ENCODE results near the gene CHN1.

The CHN1 gene

GRCh38 chr2:174878537-174879147 lies 126.5 kb downstream of the CHN1 start:
- in situ Hi-C loops (cut with MboI; ENCODE audit: low sequenced_read_pairs): no loop called here

- in situ Hi-C loops (cut with MboI; ENCODE audit: low sequenced_read_pairs): no loop called here
These were observed 127.4 kb downstream of the CHN1 start for GRCh38 chr2:174877751-174878150.

GRCh38 chr2:174877301-174877700 lies 127.9 kb downstream of the CHN1 start:
- in situ Hi-C loops (cut with MboI; ENCODE audit: low sequenced_read_pairs): no loop called here

- in situ Hi-C loops (cut with MboI; ENCODE audit: low sequenced_read_pairs): no loop called here
These were observed 131.1 kb downstream of the CHN1 start for GRCh38 chr2:174874085-174874484.

GRCh38 chr2:174873471-174873870 lies 131.7 kb downstream of the CHN1 start:
- in situ Hi-C loops (cut with MboI; ENCODE audit: low sequenced_read_pairs): no loop called here

- in situ Hi-C loops (cut with MboI; ENCODE audit: low sequenced_read_pairs): no loop called here
These were observed 134.4 kb downstream of the CHN1 start for GRCh38 chr2:174870787-174871186.

- in situ Hi-C loops (cut with MboI; ENCODE audit: low sequenced_read_pairs): no loop called here
These were observed 136.3 kb downstream of the CHN1 start for GRCh38 chr2:174868878-174869277.

- in situ Hi-C loops (cut with MboI; ENCODE audit: low sequenced_read_pairs): no loop called here
These were observed 138.8 kb downstream of the CHN1 start for GRCh38 chr2:174866421-174866820.

- in situ Hi-C loops (cut with MboI; ENCODE audit: low sequenced_read_pairs): no loop called here
These were observed 142.0 kb downstream of the CHN1 start for GRCh38 chr2:174863183-174863582.

- in situ Hi-C loops (cut with MboI; ENCODE audit: low sequenced_read_pairs): no loop called here
These were observed 145.5 kb downstream of the CHN1 start for GRCh38 chr2:174859563-174860169.

GRCh38 chr2:174858745-174859144 lies 146.4 kb downstream of the CHN1 start:
- in situ Hi-C loops (cut with MboI; ENCODE audit: low sequenced_read_pairs): no loop called here

GRCh38 chr2:174856447-174856846 lies 148.7 kb downstream of the CHN1 start:
- in situ Hi-C loops (cut with MboI; ENCODE audit: low sequenced_read_pairs): no loop called here

GRCh38 chr2:174846941-174847938 lies 157.9 kb downstream of the CHN1 start:
- in situ Hi-C loops (cut with MboI; ENCODE audit: low sequenced_read_pairs): no loop called here

GRCh38 chr2:174846218-174846617 lies 159.0 kb downstream of the CHN1 start:
- in situ Hi-C loops (cut with MboI; ENCODE audit: low sequenced_read_pairs): no loop called here

- in situ Hi-C loops (cut with MboI; ENCODE audit: low sequenced_read_pairs): no loop called here
These were observed 160.9 kb downstream of the CHN1 start for GRCh38 chr2:174844295-174844708.

- in situ Hi-C loops (cut with MboI; ENCODE audit: low sequenced_read_pairs): no loop called here
These were observed 162.7 kb downstream of the CHN1 start for GRCh38 chr2:174842496-174842895.

- in situ Hi-C loops (cut with MboI; ENCODE audit: low sequenced_read_pairs): no loop called here
These were observed 163.2 kb downstream of the CHN1 start for GRCh38 chr2:174841936-174842335.

GRCh38 chr2:174841350-174841749 lies 163.8 kb downstream of the CHN1 start:
- in situ Hi-C loops (cut with MboI; ENCODE audit: low sequenced_read_pairs): no loop called here

GRCh38 chr2:174840436-174840835 lies 164.7 kb downstream of the CHN1 start:
- in situ Hi-C loops (cut with MboI; ENCODE audit: low sequenced_read_pairs): no loop called here

GRCh38 chr2:174839662-174840061 lies 165.5 kb downstream of the CHN1 start:
- in situ Hi-C loops (cut with MboI; ENCODE audit: low sequenced_read_pairs): no loop called here

GRCh38 chr2:174836995-174837390 lies 168.2 kb downstream of the CHN1 start:
- in situ Hi-C loops (cut with MboI; ENCODE audit: low sequenced_read_pairs): no loop called here
